HEK293 (cell line): ENCODE data around the gene EVA1C.

ENCODE experiments used
- BCL11A ChIP-seq: fragments of 450-650 bp; formaldehyde crosslinking; IDR thresholded peaks from 2 replicates; pipeline ENCODE4 v1.5.1; 2016; ENCODE audit warnings: low read depth, missing biosample characterization, missing genetic modification characterization
- CTCF ChIP-seq: fragments of 450-650 bp; formaldehyde crosslinking; IDR thresholded peaks from 2 replicates; pipeline ENCODE4 v1.5.1; 2016; ENCODE audit warnings: missing biosample characterization, missing genetic modification characterization
- GFI1B ChIP-seq: fragments of 450-650 bp; formaldehyde crosslinking; IDR thresholded peaks from 2 replicates; pipeline ENCODE4 v1.5.1; 2016; ENCODE audit warnings: missing biosample characterization, missing genetic modification characterization
- HIC1 ChIP-seq: fragments of 450-650 bp; formaldehyde crosslinking; IDR thresholded peaks from 2 replicates; pipeline ENCODE4 v1.5.1; 2016; ENCODE audit warnings: missing biosample characterization, missing genetic modification characterization
- IKZF3 ChIP-seq: fragments of 450-650 bp; IDR thresholded peaks from 2 replicates; pipeline ENCODE4 v1.5.0; 2018; ENCODE audit warnings: missing biosample characterization, mild to moderate bottlenecking, missing genetic modification characterization, moderate library complexity
- KLF7 ChIP-seq: fragments of 450-650 bp; formaldehyde crosslinking; IDR thresholded peaks from 2 replicates; pipeline ENCODE4 v1.5.1; 2016; ENCODE audit warnings: missing biosample characterization, missing genetic modification characterization, borderline replicate concordance
- PRDM1 ChIP-seq: fragments of 450-650 bp; formaldehyde crosslinking; IDR thresholded peaks from 2 replicates; pipeline ENCODE4; 2016; ENCODE audit warnings: missing biosample characterization, missing genetic modification characterization
- PRDM6 ChIP-seq: fragments of 450-650 bp; formaldehyde crosslinking; IDR thresholded peaks from 2 replicates; pipeline ENCODE4 v1.5.1; 2017; ENCODE audit warnings: missing biosample characterization, missing genetic modification characterization
- REPIN1 ChIP-seq: fragments of 450-650 bp; formaldehyde crosslinking; IDR thresholded peaks from 2 replicates; pipeline ENCODE4 v1.5.1; 2017; ENCODE audit warnings: missing biosample characterization, missing genetic modification characterization, low read depth
- SALL2 ChIP-seq: fragments of 450-650 bp; formaldehyde crosslinking; IDR thresholded peaks from 2 replicates; pipeline ENCODE4 v1.5.0; 2017; ENCODE audit warnings: missing biosample characterization, mild to moderate bottlenecking, missing genetic modification characterization, borderline replicate concordance
- SCRT1 ChIP-seq: fragments of 450-650 bp; formaldehyde crosslinking; IDR thresholded peaks from 2 replicates; pipeline ENCODE4 v1.5.1; 2016; ENCODE audit warnings: missing biosample characterization, missing genetic modification characterization, borderline replicate concordance
- SP7 ChIP-seq: fragments of 450-650 bp; formaldehyde crosslinking; IDR thresholded peaks from 2 replicates; pipeline ENCODE4 v1.5.1; 2016; ENCODE audit warnings: missing biosample characterization, missing genetic modification characterization
- ZBTB26 ChIP-seq: fragments of 450-650 bp; formaldehyde crosslinking; optimal IDR thresholded peaks from 2 replicates; pipeline ENCODE3; 2016; ENCODE audit warnings: missing biosample characterization, mild to moderate bottlenecking, missing genetic modification characterization
- ZBTB48 ChIP-seq: fragments of 450-650 bp; formaldehyde crosslinking; IDR thresholded peaks from 2 replicates; pipeline ENCODE4 v1.5.1; 2016; ENCODE audit warnings: missing biosample characterization, missing genetic modification characterization
- ZBTB8A ChIP-seq: fragments of 450-650 bp; formaldehyde crosslinking; IDR thresholded peaks from 2 replicates; pipeline ENCODE4 v1.5.1; 2016; ENCODE audit warnings: missing biosample characterization, missing genetic modification characterization
- ZEB2 ChIP-seq: fragments of 450-650 bp; formaldehyde crosslinking; IDR thresholded peaks from 2 replicates; pipeline ENCODE4 v1.5.1; 2016; ENCODE audit warnings: missing biosample characterization, missing genetic modification characterization
- ZFP3 ChIP-seq: fragments of 450-650 bp; formaldehyde crosslinking; IDR thresholded peaks from 2 replicates; pipeline ENCODE4 v1.5.1; 2016; ENCODE audit warnings: low read depth, missing biosample characterization, missing genetic modification characterization
- ZNF280D ChIP-seq: fragments of 450-650 bp; formaldehyde crosslinking; IDR thresholded peaks from 2 replicates; pipeline ENCODE4 v1.5.1; 2016; ENCODE audit warnings: missing biosample characterization, missing genetic modification characterization
- ZNF324 ChIP-seq: fragments of 450-650 bp; formaldehyde crosslinking; IDR thresholded peaks from 2 replicates; pipeline ENCODE4 v1.5.1; 2016; ENCODE audit warnings: missing biosample characterization, missing genetic modification characterization
- ZNF366 ChIP-seq: fragments of 450-650 bp; formaldehyde crosslinking; conservative IDR thresholded peaks from 2 replicates; pipeline ENCODE4 v1.5.1; 2016; ENCODE audit warnings: missing biosample characterization, missing genetic modification characterization
- ZNF37A ChIP-seq: fragments of 450-650 bp; IDR thresholded peaks from 2 replicates; pipeline ENCODE4 v1.5.1; 2018; ENCODE audit warnings: missing biosample characterization, missing genetic modification characterization
- ZNF473 ChIP-seq: fragments of 450-650 bp; formaldehyde crosslinking; IDR thresholded peaks from 2 replicates; pipeline ENCODE4 v1.5.1; 2017; ENCODE audit warnings: missing biosample characterization, missing genetic modification characterization
- ZNF514 ChIP-seq: fragments of 450-650 bp; formaldehyde crosslinking; IDR thresholded peaks from 2 replicates; pipeline ENCODE4 v1.5.1; 2016; ENCODE audit warnings: missing biosample characterization, missing genetic modification characterization
- ZNF521 ChIP-seq: fragments of 450-650 bp; formaldehyde crosslinking; IDR thresholded peaks from 2 replicates; pipeline ENCODE4 v1.5.1; 2017; ENCODE audit warnings: missing biosample characterization, mild to moderate bottlenecking, missing genetic modification characterization
- ZNF530 ChIP-seq: fragments of 450-650 bp; formaldehyde crosslinking; IDR thresholded peaks from 2 replicates; pipeline ENCODE4 v1.5.1; 2016; ENCODE audit warnings: low read depth, missing biosample characterization, missing genetic modification characterization
- ZNF629 ChIP-seq: fragments of 450-650 bp; formaldehyde crosslinking; IDR thresholded peaks from 2 replicates; pipeline ENCODE4 v1.5.1; 2017; ENCODE audit warnings: missing biosample characterization, missing genetic modification characterization
- ZNF658 ChIP-seq: fragments of 450-650 bp; formaldehyde crosslinking; IDR thresholded peaks from 2 replicates; pipeline ENCODE4; 2016; ENCODE audit warnings: missing biosample characterization, missing genetic modification characterization
- ZNF677 ChIP-seq: fragments of 450-650 bp; IDR thresholded peaks from 2 replicates; pipeline ENCODE4 v1.5.0; 2018; ENCODE audit warnings: missing biosample characterization, mild to moderate bottlenecking, missing genetic modification characterization, moderate library complexity
- ZNF747 ChIP-seq: fragments of 450-650 bp; formaldehyde crosslinking; IDR thresholded peaks from 2 replicates; pipeline ENCODE4 v1.5.1; 2016; ENCODE audit warnings: missing biosample characterization, missing genetic modification characterization
- ZNF777 ChIP-seq: fragments of 450-650 bp; formaldehyde crosslinking; IDR thresholded peaks from 2 replicates; pipeline ENCODE4 v1.5.1; 2017; ENCODE audit warnings: missing biosample characterization, missing genetic modification characterization, borderline replicate concordance
- ZNF843 ChIP-seq: fragments of 450-650 bp; formaldehyde crosslinking; IDR thresholded peaks from 2 replicates; pipeline ENCODE4 v1.5.1; 2016; ENCODE audit warnings: missing biosample characterization, missing genetic modification characterization
- ZSCAN16 ChIP-seq: fragments of 450-650 bp; formaldehyde crosslinking; IDR thresholded peaks from 2 replicates; pipeline ENCODE4 v1.5.1; 2016; ENCODE audit warnings: missing biosample characterization, missing genetic modification characterization

The EVA1C gene

GRCh38 chr21:32412162-32413014, at the start of gene EVA1C (continued):
- TF ChIP-seq PRDM6 (tag by site-specific recombination): no peak
- TF ChIP-seq ZSCAN16 (tag by site-specific recombination): no peak
- no peak for TF ChIP-seq ZNF530 (tag by site-specific recombination)
- no peak for TF ChIP-seq ZNF521 (tag by site-specific recombination)
- TF ChIP-seq ZNF843: no peak
- TF ChIP-seq BCL11A (tag by site-specific recombination): no peak
- peak; percentile 79 for TF ChIP-seq ZBTB8A
- peak; percentile 84 for TF ChIP-seq ZBTB26 (tag by site-specific recombination)
- peak; percentile 77 for TF ChIP-seq IKZF3 (tag by site-specific recombination)
- TF ChIP-seq ZEB2 (tag by site-specific recombination): peak; percentile 67
- TF ChIP-seq ZNF777 (tag by site-specific recombination): no peak
- TF ChIP-seq SALL2 (tag by site-specific recombination): no peak
- no peak for TF ChIP-seq KLF7 (tag by site-specific recombination)
- no peak for TF ChIP-seq ZBTB48 (tag by site-specific recombination)
- TF ChIP-seq ZNF37A (tag by site-specific recombination): no peak
- TF ChIP-seq SP7 (tag by site-specific recombination): no peak
- no peak for TF ChIP-seq ZNF514
- TF ChIP-seq ZNF747: no peak
- no peak for TF ChIP-seq HIC1 (tag by site-specific recombination)
- TF ChIP-seq ZNF677: peak; percentile 53; the same call in 1 of the 2 replicates
- no peak for TF ChIP-seq ZNF658 (tag by site-specific recombination)
- TF ChIP-seq ZNF280D (tag by site-specific recombination): no peak
- TF ChIP-seq CTCF (tag by site-specific recombination): no peak
- no peak for TF ChIP-seq GFI1B (tag by site-specific recombination)
- TF ChIP-seq REPIN1 (tag by site-specific recombination): no peak
- no peak for TF ChIP-seq ZFP3 (tag by site-specific recombination)
- TF ChIP-seq ZNF324 (tag by site-specific recombination): no peak
- TF ChIP-seq ZNF629 (tag by site-specific recombination): no peak
- TF ChIP-seq PRDM1 (tag by site-specific recombination): no peak
- TF ChIP-seq ZNF366 (tag by site-specific recombination): no peak
- no peak for TF ChIP-seq SCRT1 (tag by site-specific recombination)
- TF ChIP-seq ZNF473 (tag by site-specific recombination): no peak
